Fibroblast of skin of right biceps (primary cell): ENCODE measurements around the gene TMCC2.

ENCODE experiments used
- DNase-seq: peaks from one replicate; pipeline ENCODE4 v3.0.0-alpha.2; 2013

The TMCC2 gene

GRCh38 chr1:205227584-205228013, at the start of gene TMCC2:
Gene TMCC2, plus strand, starts transcription at chr1:205227946. Its CDS starts 619 bp downstream, at chr1:205228565.
- peak; percentile 93 for DNase-seq

- DNase-seq, result peak; percentile 21
Measured at GRCh38 chr1:205179842-205180241, 47.9 kb upstream of the TMCC2 start.

GRCh38 chr1:205180331-205180730, 47.4 kb upstream of the TMCC2 start:
- peak; percentile 33 for DNase-seq

GRCh38 chr1:205182930-205183329, 44.8 kb upstream of the TMCC2 start:
- DNase-seq, result no peak

- DNase-seq, result peak; percentile 77
Measured at GRCh38 chr1:205183676-205184335, 43.9 kb upstream of the TMCC2 start.

GRCh38 chr1:205186191-205186590, 41.6 kb upstream of the TMCC2 start:
- DNase-seq, result no peak

GRCh38 chr1:205187420-205187819, 40.3 kb upstream of the TMCC2 start:
- no peak for DNase-seq

GRCh38 chr1:205188098-205188497, 39.6 kb upstream of the TMCC2 start:
- DNase-seq, result no peak

- no peak for DNase-seq
Measured at GRCh38 chr1:205188596-205188995, 39.1 kb upstream of the TMCC2 start.

GRCh38 chr1:205189131-205189530, 38.6 kb upstream of the TMCC2 start:
- no peak for DNase-seq

- peak; percentile 22 for DNase-seq
Measured at GRCh38 chr1:205190845-205191577, 36.7 kb upstream of the TMCC2 start.

GRCh38 chr1:205191622-205192021, 36.1 kb upstream of the TMCC2 start:
- DNase-seq, result no peak

- DNase-seq, result no peak
Measured at GRCh38 chr1:205192287-205192686, 35.5 kb upstream of the TMCC2 start.

GRCh38 chr1:205199090-205199930, 28.4 kb upstream of the TMCC2 start:
- peak; percentile 14 for DNase-seq

- DNase-seq, result no peak
Measured at GRCh38 chr1:205199931-205200299, 27.8 kb upstream of the TMCC2 start.

GRCh38 chr1:205204552-205204951, 23.2 kb upstream of the TMCC2 start:
- DNase-seq, result peak; percentile 49

GRCh38 chr1:205205055-205205454, 22.7 kb upstream of the TMCC2 start:
- no peak for DNase-seq

GRCh38 chr1:205208811-205209210, 18.9 kb upstream of the TMCC2 start:
- no peak for DNase-seq

GRCh38 chr1:205210756-205211168, 17.0 kb upstream of the TMCC2 start:
- no peak for DNase-seq

GRCh38 chr1:205211169-205211838, 16.4 kb upstream of the TMCC2 start, which contains the start of gene DSTYK:
Gene DSTYK, minus strand, starts transcription at chr1:205211702. Its CDS starts 167 bp downstream, at chr1:205211535.
- peak; percentile 98 for DNase-seq

GRCh38 chr1:205211839-205212536, 15.8 kb upstream of the TMCC2 start:
- no peak for DNase-seq

GRCh38 chr1:205214756-205215155, 13.0 kb upstream of the TMCC2 start:
- no peak for DNase-seq
